ENCODE data around the gene NSF. TPM values are rescaled to one million over a fixed set of nuclear protein-coding genes. Genes with fewer than 3 reads are reported as not detected.

NSF gene
- polyA plus RNA-seq, 4 donors: 35.2 to 37.7 (median 35.6) TPM

- no peak for DNase-seq (ENCODE audit: low read depth in 4 of 4, low spot score in 3 of 4)
Measured at GRCh38 chr17:46795379-46795952, 205.0 kb downstream of the NSF start.

- no peak for DNase-seq (ENCODE audit: low read depth in 4 of 4, low spot score in 3 of 4)
Measured at GRCh38 chr17:46796084-46796483, 205.6 kb downstream of the NSF start.

GRCh38 chr17:46796524-46796923 lies 206.1 kb downstream of the NSF start:
- no peak for DNase-seq (ENCODE audit: low read depth in 4 of 4, low spot score in 3 of 4)

- DNase-seq (ENCODE audit: low read depth in 4 of 4, low spot score in 3 of 4): no peak
Measured at GRCh38 chr17:46796956-46797530, 206.6 kb downstream of the NSF start.

GRCh38 chr17:46800573-46800972 lies 210.1 kb downstream of the NSF start:
- no peak for DNase-seq (ENCODE audit: low read depth in 4 of 4, low spot score in 3 of 4)

GRCh38 chr17:46802800-46803199 lies 212.3 kb downstream of the NSF start:
- DNase-seq (ENCODE audit: low read depth in 4 of 4, low spot score in 3 of 4): no peak

- no peak for DNase-seq (ENCODE audit: low read depth in 4 of 4, low spot score in 3 of 4)
Measured at GRCh38 chr17:46803544-46803943, 213.1 kb downstream of the NSF start.

- DNase-seq (ENCODE audit: low read depth in 4 of 4, low spot score in 3 of 4): no peak
Measured at GRCh38 chr17:46805771-46806170, 215.3 kb downstream of the NSF start.

Other genes with a start within 250 kb of the NSF start
- 10 to 100 TPM; 13.2 to 22.1 (median 15.1) TPM for gene ARL17B, start 228.9 kb upstream of the NSF start, polyA plus RNA-seq (ENCODE audit: insufficient read length in 4 of 4)
- 10 to 100 TPM; 19.6 to 55.9 (median 35.4) TPM for gene LRRC37A2, start 78.2 kb upstream of the NSF start, polyA plus RNA-seq (ENCODE audit: insufficient read length in 4 of 4)
- 10 to 100 TPM; 19.1 to 54.7 (median 29.6) TPM for gene ARL17A, start 11.0 kb upstream of the NSF start, polyA plus RNA-seq (ENCODE audit: insufficient read length in 4 of 4)
- gene WNT3, start 228.0 kb downstream of the NSF start, polyA plus RNA-seq (ENCODE audit: insufficient read length in 4 of 4): 1 to 10 TPM; 1.7 to 2.4 (median 2.0) TPM

Measured in left renal pelvis (tissue), 4 donors.